HG02798 (cell line): Measurements from ENCODE around the gene SLC52A3.

Source experiments
- ATAC-seq: cut with Tn5 transposase; IDR thresholded peaks from one replicate; pipeline ENCODE4 v1.9.1; 2021; ENCODE audit warnings: mild to moderate bottlenecking; ENCODE audit not compliant: unreplicated experiment, poor library complexity

The SLC52A3 gene

GRCh38 chr20:770691-771090 is 2.4 kb upstream of the SLC52A3 start:
- ATAC-seq: no peak

- no peak for ATAC-seq
Observed at GRCh38 chr20:766906-767305, 1.4 kb downstream of the SLC52A3 start.

- ATAC-seq: no peak
Observed at GRCh38 chr20:764255-764654, 4.0 kb downstream of the SLC52A3 start.

GRCh38 chr20:761418-762381 is 6.6 kb downstream of the SLC52A3 start:
- ATAC-seq: no peak

GRCh38 chr20:760751-761417 is 7.4 kb downstream of the SLC52A3 start:
- no peak for ATAC-seq

- no peak for ATAC-seq
Observed at GRCh38 chr20:757506-757905, 10.8 kb downstream of the SLC52A3 start.

GRCh38 chr20:755941-756340 is 12.4 kb downstream of the SLC52A3 start:
- no peak for ATAC-seq

GRCh38 chr20:754904-755303 is 13.4 kb downstream of the SLC52A3 start:
- ATAC-seq: no peak

GRCh38 chr20:753897-754635 is 14.2 kb downstream of the SLC52A3 start:
- ATAC-seq: no peak

- ATAC-seq: no peak
Observed at GRCh38 chr20:753136-753535, 15.2 kb downstream of the SLC52A3 start.

GRCh38 chr20:752291-752690 is 16.0 kb downstream of the SLC52A3 start:
- ATAC-seq: no peak

GRCh38 chr20:751761-752160 is 16.5 kb downstream of the SLC52A3 start:
- no peak for ATAC-seq

- ATAC-seq: no peak
Observed at GRCh38 chr20:750801-751200, 17.5 kb downstream of the SLC52A3 start.

GRCh38 chr20:745683-746301 is 22.5 kb downstream of the SLC52A3 start:
- no peak for ATAC-seq

- no peak for ATAC-seq
Observed at GRCh38 chr20:742156-742555, 26.1 kb downstream of the SLC52A3 start.

- ATAC-seq: no peak
Observed at GRCh38 chr20:741620-742019, 26.7 kb downstream of the SLC52A3 start.

- no peak for ATAC-seq
Observed at GRCh38 chr20:740162-740561, 28.1 kb downstream of the SLC52A3 start.

- ATAC-seq: no peak
Observed at GRCh38 chr20:739736-740135, 28.6 kb downstream of the SLC52A3 start.

- ATAC-seq: no peak
Observed at GRCh38 chr20:733861-734260, 34.4 kb downstream of the SLC52A3 start.

GRCh38 chr20:732727-733126 is 35.6 kb downstream of the SLC52A3 start:
- ATAC-seq: no peak
